Small intestine (tissue), 7 donors: ENCODE results near the gene STH. TPM values are rescaled to one million over a fixed set of nuclear protein-coding genes. Genes with fewer than 3 reads are reported as not detected.

Source experiments
- DNase-seq, 2 donors: peaks; one replicate each; pipeline versions ENCODE4 v3.0.0 to v3.0.0-alpha.2; 2013
- FAIRE-seq: peaks from 2 replicates; lab custom pipeline; 2012; peaks lifted over from hg19 to GRCh38; lab: Jason Lieb, UNC
- H3K27ac ChIP-seq, 3 donors: one replicate each; pipeline ENCODE4 v1.5.1; 2013; ENCODE audit warnings: low read length in 2 of 3, mild to moderate bottlenecking in 2 of 3, control low read depth in 1 of 3, inconsistent platforms in 1 of 3, low read depth in 1 of 3, moderate library complexity in 1 of 3
- H3K27me3 ChIP-seq, 3 donors: one replicate each; pipeline ENCODE4 v1.6.1; 2013; ENCODE audit warnings: low read length in 3 of 3, inconsistent platforms in 1 of 3; ENCODE audit not compliant: control insufficient read depth in 3 of 3, insufficient read depth in 3 of 3
- H3K36me3 ChIP-seq, 3 donors: one replicate each; pipeline ENCODE4 v1.6.1; 2013; ENCODE audit warnings: low read length in 3 of 3, inconsistent platforms in 1 of 3, low read depth in 1 of 3, mild to moderate bottlenecking in 1 of 3, moderate library complexity in 1 of 3; ENCODE audit not compliant: control insufficient read depth in 3 of 3, insufficient read depth in 2 of 3
- H3K4me1 ChIP-seq, 3 donors: one replicate each; pipeline ENCODE4 v1.6.1; 2013; ENCODE audit warnings: low read length in 2 of 3, inconsistent platforms in 1 of 3, low read depth in 1 of 3, mild to moderate bottlenecking in 1 of 3, moderate library complexity in 1 of 3; ENCODE audit not compliant: control insufficient read depth in 3 of 3, insufficient read depth in 2 of 3
- H3K4me3 ChIP-seq, 3 donors: one replicate each; pipeline ENCODE4 v1.5.1; 2013; ENCODE audit warnings: low read length in 3 of 3, control low read depth in 1 of 3, inconsistent platforms in 1 of 3, low read depth in 1 of 3, mild to moderate bottlenecking in 1 of 3, moderate library complexity in 1 of 3
- H3K9me3 ChIP-seq, 2 donors: one replicate each; pipeline ENCODE4 v1.6.1; 2013; ENCODE audit warnings: low read depth in 1 of 2, low read length in 1 of 2; ENCODE audit not compliant: control insufficient read depth in 2 of 2, insufficient read depth in 1 of 2
- WGBS, 3 donors: extraction: QIAGEN DNeasy Blood & Tissue Kit; methylation state at CpG; one replicate each; pipeline ENCODE4 v1.1.7; 2013; 5-methylcytosine and 5-hydroxymethylcytosine counted together
- polyA plus RNA-seq, 4 donors: library from polyadenylated mRNA; stranded (reverse) in 3 of 4; unstranded in 1 of 4; fragments of 200-250 nt in 3 of 4; fragments of 120-200 nt in 1 of 4; gene quantifications; one replicate each; pipeline versions ENCODE4 v1.2.1 to v1.2.3, GENCODE V29; 2013
- donor health status: healthy with polysubstance abuse.
- donor health status: control.
- donor health status: control.
- donor health status: Bipolar disorder and iron deficiency.
- donor health status: healthy.

The STH gene
- polyA plus RNA-seq, 4 donors: not detected

GRCh38 chr17:46032909-46033308 is 33.9 kb downstream of the STH start:
- 95 to 96% (median 96%) methylated on average over 11 of the region's 11 CpGs for WGBS, 3 donors
- no peak for FAIRE-seq
- Histone ChIP-seq H3K4me1 (peaks cover 0 to 3% (median 0%) of the 10 kb centered on the region in 3 donors), H3K27ac (no peak overlapping the region), H3K27me3 (no peaks in the 10 kb centered on the region), H3K36me3 (peaks cover 35 to 59% (median 39%) of the 10 kb centered on the region in 3 donors), H3K4me3 (no peak overlapping the region), H3K9me3 (no peaks in the 10 kb centered on the region)
- DNase-seq: no peak

- H3K9me3 ChIP-seq: no peaks in the 10 kb centered on the region
- WGBS, 3 donors: 90 to 98% (median 93%) methylated on average over 3 of the region's 3 CpGs
- no peak overlapping the region for H3K27ac ChIP-seq
- DNase-seq (no peak), FAIRE-seq (no peak)
- no peaks in the 10 kb centered on the region for H3K27me3 ChIP-seq
- H3K4me1 ChIP-seq: peaks cover 0 to 3% (median 0%) of the 10 kb centered on the region in 3 donors
- H3K4me3 ChIP-seq: no peak overlapping the region
- H3K36me3 ChIP-seq: peaks cover 40 to 61% (median 42%) of the 10 kb centered on the region in 3 donors
Observed at GRCh38 chr17:46033392-46033791, 34.3 kb downstream of the STH start.

- Histone ChIP-seq H3K27ac (no peak overlapping the region), H3K27me3 (no peaks in the 10 kb centered on the region), H3K4me1 (peaks cover 0 to 3% (median 0%) of the 10 kb centered on the region in 3 donors), H3K9me3 (no peaks in the 10 kb centered on the region), H3K36me3 (peaks cover 47 to 65% (median 49%) of the 10 kb centered on the region in 3 donors), H3K4me3 (no peak overlapping the region)
- FAIRE-seq (no peak), DNase-seq (no peak)
- 62 to 69% (median 64%) methylated on average over 3 of the region's 3 CpGs for WGBS, 3 donors
Observed at GRCh38 chr17:46035112-46035818, 36.2 kb downstream of the STH start.

GRCh38 chr17:46036491-46036890 is 37.4 kb downstream of the STH start:
- no peak overlapping the region for H3K4me3 ChIP-seq
- DNase-seq (no peak), FAIRE-seq (no peak)
- peaks cover 0 to 7% (median 0%) of the 10 kb centered on the region in 3 donors for H3K4me1 ChIP-seq
- WGBS, 3 donors: 94 to 98% (median 96%) methylated on average over 6 of the region's 6 CpGs
- H3K27me3 ChIP-seq: no peaks in the 10 kb centered on the region
- H3K36me3 ChIP-seq: peaks cover 44 to 55% (median 46%) of the 10 kb centered on the region in 3 donors
- H3K27ac ChIP-seq: no peak overlapping the region
- H3K9me3 ChIP-seq: no peaks in the 10 kb centered on the region

- Histone ChIP-seq H3K4me1 (peaks cover 0 to 18% (median 0%) of the 10 kb centered on the region in 3 donors), H3K36me3 (peaks cover 34 to 46% (median 40%) of the 10 kb centered on the region in 3 donors), H3K27me3 (no peaks in the 10 kb centered on the region), H3K27ac (no peak overlapping the region), H3K9me3 (no peaks in the 10 kb centered on the region), H3K4me3 (no peak overlapping the region)
- 79 to 82% (median 81%) methylated on average over 4 of the region's 4 CpGs for WGBS, 3 donors
- DNase-seq: no peak
- FAIRE-seq: no peak
Observed at GRCh38 chr17:46037722-46038255, 38.7 kb downstream of the STH start.

- FAIRE-seq (no peak), DNase-seq (no peak)
- peaks cover 28 to 40% (median 35%) of the 10 kb centered on the region in 3 donors for H3K36me3 ChIP-seq
- H3K4me3 ChIP-seq: no peak overlapping the region
- 96 to 97% (median 96%) methylated on average over 6 of the region's 6 CpGs for WGBS, 3 donors
- H3K27me3 ChIP-seq: no peaks in the 10 kb centered on the region
- no peak overlapping the region for H3K27ac ChIP-seq
- peaks cover 0 to 24% (median 0%) of the 10 kb centered on the region in 3 donors for H3K4me1 ChIP-seq
- no peaks in the 10 kb centered on the region for H3K9me3 ChIP-seq
Observed at GRCh38 chr17:46038414-46038813, 39.4 kb downstream of the STH start.

GRCh38 chr17:46038937-46039336 is 39.9 kb downstream of the STH start:
- H3K27ac ChIP-seq: no peak overlapping the region
- H3K27me3 ChIP-seq: no peaks in the 10 kb centered on the region
- DNase-seq: no peak
- peaks cover 0 to 29% (median under 1%) of the 10 kb centered on the region in 3 donors for H3K4me1 ChIP-seq
- no peak overlapping the region for H3K4me3 ChIP-seq
- H3K36me3 ChIP-seq: peaks cover 27 to 38% (median 30%) of the 10 kb centered on the region in 3 donors
- FAIRE-seq: no peak
- no peaks in the 10 kb centered on the region for H3K9me3 ChIP-seq
- 94 to 95% (median 94%) methylated on average over 12 of the region's 12 CpGs for WGBS, 3 donors

GRCh38 chr17:46039592-46040186 is 40.6 kb downstream of the STH start:
- FAIRE-seq (no peak), DNase-seq (no peak)
- Histone ChIP-seq H3K9me3 (no peaks in the 10 kb centered on the region), H3K4me3 (no peak overlapping the region), H3K36me3 (peaks cover 26 to 38% (median 27%) of the 10 kb centered on the region in 3 donors), H3K4me1 (peaks cover 0 to 34% (median 4%) of the 10 kb centered on the region in 3 donors), H3K27ac (no peak overlapping the region), H3K27me3 (no peaks in the 10 kb centered on the region)
- WGBS, 3 donors: 82 to 83% (median 83%) methylated on average over 5 of the region's 5 CpGs
